ENCODE data around the gene PRAMEF1.
"Not testable (repeated sequence)": the region's sequence is repeated elsewhere in the genome, so short reads cannot be mapped to it uniquely, and the experiment has no call there.

Gene PRAMEF1

GRCh38 chr1:12791097-12791496 is at the start of gene PRAMEF1:
PRAMEF1 (plus strand) TSS chr1:12791397; CDS start chr1:12793228, 1,831 bp downstream.
- in situ Hi-C loops (cut with HindIII; ENCODE audit: low sequenced_read_pairs): not testable (repeated sequence)

GRCh38 chr1:12741946-12742345 is 49.3 kb upstream of the PRAMEF1 start:
- in situ Hi-C loops (cut with HindIII; ENCODE audit: low sequenced_read_pairs): no loop called here

GRCh38 chr1:12745126-12745991 is 45.8 kb upstream of the PRAMEF1 start:
- in situ Hi-C loops (cut with HindIII; ENCODE audit: low sequenced_read_pairs): no loop called here

- in situ Hi-C loops (cut with HindIII; ENCODE audit: low sequenced_read_pairs): no loop called here
Measured at GRCh38 chr1:12745992-12746323, 45.2 kb upstream of the PRAMEF1 start, which contains the start of gene CFAP107. CFAP107 (plus strand) TSS chr1:12746200; CDS start chr1:12746431, 231 bp downstream.

GRCh38 chr1:12748778-12749355 is 42.3 kb upstream of the PRAMEF1 start:
- in situ Hi-C loops (cut with HindIII; ENCODE audit: low sequenced_read_pairs): no loop called here

- in situ Hi-C loops (cut with HindIII; ENCODE audit: low sequenced_read_pairs): no loop called here
Measured at GRCh38 chr1:12754738-12755137, 36.5 kb upstream of the PRAMEF1 start.

GRCh38 chr1:12756273-12756672 is 34.9 kb upstream of the PRAMEF1 start:
- in situ Hi-C loops (cut with HindIII; ENCODE audit: low sequenced_read_pairs): no loop called here

GRCh38 chr1:12756768-12757413 is 34.3 kb upstream of the PRAMEF1 start:
- in situ Hi-C loops (cut with HindIII; ENCODE audit: low sequenced_read_pairs): no loop called here

GRCh38 chr1:12757836-12758235 is 33.4 kb upstream of the PRAMEF1 start:
- in situ Hi-C loops (cut with HindIII; ENCODE audit: low sequenced_read_pairs): no loop called here

- in situ Hi-C loops (cut with HindIII; ENCODE audit: low sequenced_read_pairs): no loop called here
Measured at GRCh38 chr1:12760256-12760795, 30.9 kb upstream of the PRAMEF1 start.

GRCh38 chr1:12761781-12762180 is 29.4 kb upstream of the PRAMEF1 start:
- in situ Hi-C loops (cut with HindIII; ENCODE audit: low sequenced_read_pairs): no loop called here

- in situ Hi-C loops (cut with HindIII; ENCODE audit: low sequenced_read_pairs): no loop called here
Measured at GRCh38 chr1:12762766-12763165, 28.4 kb upstream of the PRAMEF1 start.

GRCh38 chr1:12763479-12763878 is 27.7 kb upstream of the PRAMEF1 start:
- in situ Hi-C loops (cut with HindIII; ENCODE audit: low sequenced_read_pairs): no loop called here

GRCh38 chr1:12764016-12764415 is 27.2 kb upstream of the PRAMEF1 start:
- in situ Hi-C loops (cut with HindIII; ENCODE audit: low sequenced_read_pairs): no loop called here

- in situ Hi-C loops (cut with HindIII; ENCODE audit: low sequenced_read_pairs): no loop called here
Measured at GRCh38 chr1:12769031-12769430, 22.2 kb upstream of the PRAMEF1 start.

GRCh38 chr1:12769976-12770505 is 21.2 kb upstream of the PRAMEF1 start:
- in situ Hi-C loops (cut with HindIII; ENCODE audit: low sequenced_read_pairs): no loop called here

GRCh38 chr1:12770620-12771019 is 20.6 kb upstream of the PRAMEF1 start:
- in situ Hi-C loops (cut with HindIII; ENCODE audit: low sequenced_read_pairs): no loop called here

GRCh38 chr1:12771186-12771585 is 20.0 kb upstream of the PRAMEF1 start:
- in situ Hi-C loops (cut with HindIII; ENCODE audit: low sequenced_read_pairs): no loop called here

- in situ Hi-C loops (cut with HindIII; ENCODE audit: low sequenced_read_pairs): no loop called here
Measured at GRCh38 chr1:12772520-12772919, 18.7 kb upstream of the PRAMEF1 start.

- in situ Hi-C loops (cut with HindIII; ENCODE audit: low sequenced_read_pairs): no loop called here
Measured at GRCh38 chr1:12773438-12773837, 17.8 kb upstream of the PRAMEF1 start, which contains the start of gene PRAMEF12. PRAMEF12 (plus strand) TSS chr1:12773738; CDS start chr1:12774868, 1,130 bp downstream.

GRCh38 chr1:12774801-12775345 is 16.3 kb upstream of the PRAMEF1 start:
- in situ Hi-C loops (cut with HindIII; ENCODE audit: low sequenced_read_pairs): no loop called here
